ENCODE results near the gene CDADC1. TPM values are rescaled to one million over a fixed set of nuclear protein-coding genes. Genes with fewer than 3 reads are reported as not detected.

CDADC1 gene
- total and polyA plus RNA-seq, 2 of the 13 experiments (the other 11 are each of a cell fraction or from before 2014, with no cell fraction given), result 2.4 to 9.0 TPM

DNA sequence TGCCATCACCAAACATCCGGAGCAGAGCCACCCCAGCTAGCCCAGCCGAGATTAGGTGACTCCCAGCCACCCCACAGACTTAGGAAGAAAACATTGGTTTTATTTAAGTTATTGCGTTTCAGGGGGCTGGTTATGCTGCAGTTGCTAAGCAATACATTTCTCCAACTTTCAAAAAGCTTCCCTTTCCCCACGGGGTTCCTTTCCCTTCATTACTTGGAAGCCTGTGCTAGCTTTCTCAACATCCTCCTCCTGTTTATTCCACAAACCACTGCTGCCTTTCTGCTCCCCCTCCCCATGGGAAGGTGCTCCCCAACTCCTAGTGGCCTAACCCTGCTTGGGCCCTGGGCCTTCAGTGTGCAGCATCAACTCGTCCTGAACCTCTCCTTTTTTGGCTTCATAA lies 52.6 kb downstream of the CDADC1 start:
- Histone ChIP-seq H3K4me2 (ENCODE audit: low read depth, low read length) (peak overlapping the region; percentile 95), H2AFZ (ENCODE audit: low read length) (peak overlapping the region; percentile 91), H3K79me2 (ENCODE audit: insufficient read depth, low read length) (no peaks in the 10 kb centered on the region), H3K36me3 (replicated peaks in 1 of 2; ENCODE audit: control insufficient read depth in 1 of 2, insufficient read depth in 2 of 2, low read length in 2 of 2) (no peaks in the 10 kb centered on the region), H3K27ac (ENCODE audit: extremely low read length, insufficient read depth, low read length) (no peak overlapping the region), H3K4me3 (replicated peaks in 1 of 3; ENCODE audit: insufficient read depth in 1 of 3, low read depth in 2 of 3, low read length in 3 of 3) (peak overlapping the region in 1 of 3 experiments; percentile 70; a peak in 1 of 6 replicates), H3K9ac (ENCODE audit: insufficient read depth, low read depth, low read length) (0 out of 2 replicates have a peak overlapping the region, but pooled peaks have one; percentile 8), H3K27me3 (ENCODE audit: control insufficient read depth in 1 of 2, insufficient read depth in 2 of 2, low read length in 2 of 2) (no peaks in the 10 kb centered on the region), H3K9me3 (ENCODE audit: low read length) (no peaks in the 10 kb centered on the region), H4K20me1 (ENCODE audit: insufficient read depth, low read length) (no peaks in the 10 kb centered on the region), H3K4me1 (ENCODE audit: insufficient read depth, low read length) (peaks cover 95% of the 10 kb centered on the region)
- in situ Hi-C loops (cut with HindIII; ENCODE audit: extremely low pct_ligation_motif_present, low pct_unique_long_range_greater_than_20kb) (loop anchor here (5.0 to 10.0 kb wide), 2 partner anchors 125 to 307 kb away; no protein-coding TSS in a partner anchor), intact Hi-C loops (cut with micrococcal nuclease; ENCODE audit: unreplicated experiment) (loop anchor here (2.0 to 5.0 kb wide), 3 partner anchors 15 to 142 kb away; partner anchors contain the start of genes CAB39L and SETDB2)
- POLR2A ChIA-PET, result no interaction called here
- TF ChIP-seq, protein P1, sequence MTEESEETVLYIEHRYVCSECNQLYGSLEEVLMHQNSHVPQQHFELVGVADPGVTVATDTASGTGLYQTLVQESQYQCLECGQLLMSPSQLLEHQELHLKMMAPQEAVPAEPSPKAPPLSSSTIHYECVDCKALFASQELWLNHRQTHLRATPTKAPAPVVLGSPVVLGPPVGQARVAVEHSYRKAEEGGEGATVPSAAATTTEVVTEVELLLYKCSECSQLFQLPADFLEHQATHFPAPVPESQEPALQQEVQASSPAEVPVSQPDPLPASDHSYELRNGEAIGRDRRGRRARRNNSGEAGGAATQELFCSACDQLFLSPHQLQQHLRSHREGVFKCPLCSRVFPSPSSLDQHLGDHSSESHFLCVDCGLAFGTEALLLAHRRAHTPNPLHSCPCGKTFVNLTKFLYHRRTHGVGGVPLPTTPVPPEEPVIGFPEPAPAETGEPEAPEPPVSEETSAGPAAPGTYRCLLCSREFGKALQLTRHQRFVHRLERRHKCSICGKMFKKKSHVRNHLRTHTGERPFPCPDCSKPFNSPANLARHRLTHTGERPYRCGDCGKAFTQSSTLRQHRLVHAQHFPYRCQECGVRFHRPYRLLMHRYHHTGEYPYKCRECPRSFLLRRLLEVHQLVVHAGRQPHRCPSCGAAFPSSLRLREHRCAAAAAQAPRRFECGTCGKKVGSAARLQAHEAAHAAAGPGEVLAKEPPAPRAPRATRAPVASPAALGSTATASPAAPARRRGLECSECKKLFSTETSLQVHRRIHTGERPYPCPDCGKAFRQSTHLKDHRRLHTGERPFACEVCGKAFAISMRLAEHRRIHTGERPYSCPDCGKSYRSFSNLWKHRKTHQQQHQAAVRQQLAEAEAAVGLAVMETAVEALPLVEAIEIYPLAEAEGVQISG (CRISPR knock-in tag; IDR thresholded peaks at IDR 0.05), result 0 out of 2 replicates have a peak, but pooled peaks have one; percentile 5
- no peak for TF ChIP-seq ZNF550 (CRISPR knock-in tag; IDR thresholded peaks at IDR 0.05; ENCODE audit: borderline replicate concordance)
- DNase-seq (ENCODE audit: low spot score), result no peak
- CTCF ChIA-PET (ENCODE audit: low intra/inter-chr PET ratio, low total read pairs), result interaction anchor here (1.1 kb wide), 1 partner anchor 307 kb away, joined by 7 read pairs; no protein-coding TSS in a partner anchor
- FAIRE-seq, result no peak
- WGBS (ENCODE audit: low lambda C conversion rate), result 75% methylated on average over 5 of the region's 5 CpGs
- BruUV-seq (replicated peaks), result no TSS peak
- no peak for ATAC-seq

Measured in HepG2 (cell line).